ENCODE results near the gene CBX8. TPM values are rescaled to one million over a fixed set of nuclear protein-coding genes. Genes with fewer than 3 reads are reported as not detected.

The CBX8 gene
- total RNA-seq, 2 experiments from 2014 or later = 8.6 to 9.4 TPM

- peak overlapping the region; percentile 61 for H3K27ac Mint-ChIP-seq
- peak; percentile 46 for DNase-seq
Observed at GRCh38 chr17:79840269-79840988, 43.6 kb upstream of the CBX8 start.

GRCh38 chr17:79839356-79840268 lies 42.7 kb upstream of the CBX8 start, which contains the start of gene CBX4:
TSS of gene CBX4 (minus strand) at chr17:79839440. CDS start at chr17:79839251, 189 bp downstream.
- peak; percentile 73 for ATAC-seq
- peaks cover 29% of the 10 kb centered on the region for H3K36me3 Mint-ChIP-seq (ENCODE audit: low read depth)
- POLR2A ChIA-PET = interaction anchor here (0.5 to 2.9 kb wide), 17 partner anchors 9 to 1839 kb away, joined by 3 to 19 read pairs (median 4); partner anchors contain the start of gene CBX8
- peak; percentile 94 for DNase-seq
- peaks cover 30% of the 10 kb centered on the region for H3K27me3 Mint-ChIP-seq (ENCODE audit: low read depth)
- peaks cover 49% of the 10 kb centered on the region for H3K4me1 Mint-ChIP-seq (ENCODE audit: low read depth)
- peak within 1 kb of the TSS; percentile 97 for H3K4me3 Mint-ChIP-seq
- H3K9me3 Mint-ChIP-seq (ENCODE audit: insufficient read depth) = no peaks in the 10 kb centered on the region
- peak within 1 kb of the TSS; percentile 99 for H3K27ac Mint-ChIP-seq
- CTCF ChIA-PET = interaction anchor here (0.6 to 7.0 kb wide), 19 partner anchors 9 to 154 kb away, joined by 3 to 94 read pairs (median 7); partner anchors contain the start of genes CBX2 and CBX8

More at GRCh38 chr17:79840269-79840988, 43.6 kb upstream of the CBX8 start:
- no peak for ATAC-seq
- peaks cover 35% of the 10 kb centered on the region for H3K27me3 Mint-ChIP-seq (ENCODE audit: low read depth)
- ChIA-PET POLR2A (interaction anchor here (0.8 to 2.9 kb wide), 5 partner anchors 10 to 152 kb away, joined by 3 to 19 read pairs (median 5); partner anchors contain the start of gene CBX8), CTCF (interaction anchor here (0.8 to 7.0 kb wide), 17 partner anchors 10 to 153 kb away, joined by 3 to 94 read pairs (median 8); partner anchors contain the start of gene CBX8)
- no peaks in the 10 kb centered on the region for H3K9me3 Mint-ChIP-seq (ENCODE audit: insufficient read depth)
- peak overlapping the region; percentile 36 for H3K4me3 Mint-ChIP-seq
- H3K36me3 Mint-ChIP-seq (ENCODE audit: low read depth) = peaks cover 22% of the 10 kb centered on the region
- peaks cover 47% of the 10 kb centered on the region for H3K4me1 Mint-ChIP-seq (ENCODE audit: low read depth)

- peak overlapping the region; percentile 99 for H3K27ac Mint-ChIP-seq
- peaks cover 51% of the 10 kb centered on the region for H3K4me1 Mint-ChIP-seq (ENCODE audit: low read depth)
- H3K36me3 Mint-ChIP-seq (ENCODE audit: low read depth) = peaks cover 32% of the 10 kb centered on the region
- peaks cover 30% of the 10 kb centered on the region for H3K27me3 Mint-ChIP-seq (ENCODE audit: low read depth)
- ChIA-PET POLR2A (interaction anchor here (0.5 to 2.9 kb wide), 14 partner anchors 13 to 1840 kb away, joined by 3 to 19 read pairs (median 4); partner anchors contain the start of gene CBX8), CTCF (interaction anchor here (0.6 to 7.0 kb wide), 16 partner anchors 9 to 155 kb away, joined by 3 to 94 read pairs (median 7); partner anchors contain the start of genes CBX2 and CBX8)
- peak; percentile 18 for ATAC-seq
- no peaks in the 10 kb centered on the region for H3K9me3 Mint-ChIP-seq (ENCODE audit: insufficient read depth)
- peak; percentile 70 for DNase-seq
- peak overlapping the region; percentile 97 for H3K4me3 Mint-ChIP-seq
Observed at GRCh38 chr17:79838522-79839274, 41.8 kb upstream of the CBX8 start.

GRCh38 chr17:79837888-79838521 lies 41.1 kb upstream of the CBX8 start:
- Mint-ChIP-seq H3K4me3 (peak overlapping the region; percentile 97), H3K36me3 (ENCODE audit: low read depth) (peaks cover 37% of the 10 kb centered on the region), H3K9me3 (ENCODE audit: insufficient read depth) (no peaks in the 10 kb centered on the region), H3K4me1 (ENCODE audit: low read depth) (peaks cover 50% of the 10 kb centered on the region), H3K27ac (peak overlapping the region; percentile 99), H3K27me3 (ENCODE audit: low read depth) (peaks cover 26% of the 10 kb centered on the region)
- CTCF ChIA-PET = interaction anchor here (1.1 to 7.0 kb wide), 9 partner anchors 20 to 156 kb away, joined by 3 to 94 read pairs (median 9); no protein-coding TSS in a partner anchor
- DNase-seq = peak; percentile 62
- ATAC-seq = peak; percentile 3
- POLR2A ChIA-PET = interaction anchor here (1.0 to 2.9 kb wide), 6 partner anchors 12 to 132 kb away, joined by 4 to 19 read pairs (median 5); partner anchors contain the start of gene CBX8

GRCh38 chr17:79836972-79837887 lies 40.4 kb upstream of the CBX8 start:
- no peaks in the 10 kb centered on the region for H3K9me3 Mint-ChIP-seq (ENCODE audit: insufficient read depth)
- ATAC-seq (peak; percentile 20), DNase-seq (peak; percentile 84)
- peak overlapping the region; percentile 99 for H3K27ac Mint-ChIP-seq
- ChIA-PET POLR2A (interaction anchor here (0.6 to 2.2 kb wide), 6 partner anchors 11 to 43 kb away, joined by 3 to 12 read pairs (median 4); no protein-coding TSS in a partner anchor), CTCF (interaction anchor here (1.0 to 4.4 kb wide), 9 partner anchors 12 to 133 kb away, joined by 3 to 33 read pairs (median 5); no protein-coding TSS in a partner anchor)
- H3K4me3 Mint-ChIP-seq = peak overlapping the region; percentile 97
- peaks cover 45% of the 10 kb centered on the region for H3K4me1 Mint-ChIP-seq (ENCODE audit: low read depth)
- H3K27me3 Mint-ChIP-seq (ENCODE audit: low read depth) = peaks cover 20% of the 10 kb centered on the region
- H3K36me3 Mint-ChIP-seq (ENCODE audit: low read depth) = peaks cover 39% of the 10 kb centered on the region

- peaks cover 39% of the 10 kb centered on the region for H3K36me3 Mint-ChIP-seq (ENCODE audit: low read depth)
- DNase-seq (no peak), ATAC-seq (no peak)
- H3K9me3 Mint-ChIP-seq (ENCODE audit: insufficient read depth) = no peaks in the 10 kb centered on the region
- ChIA-PET POLR2A (interaction anchor here (0.6 to 2.2 kb wide), 7 partner anchors 10 to 55 kb away, joined by 3 to 12 read pairs (median 4); no protein-coding TSS in a partner anchor), CTCF (interaction anchor here (1.0 to 4.4 kb wide), 9 partner anchors 12 to 134 kb away, joined by 3 to 33 read pairs (median 5); no protein-coding TSS in a partner anchor)
- H3K27ac Mint-ChIP-seq = peak overlapping the region; percentile 99
- H3K27me3 Mint-ChIP-seq (ENCODE audit: low read depth) = peaks cover 17% of the 10 kb centered on the region
- H3K4me1 Mint-ChIP-seq (ENCODE audit: low read depth) = peaks cover 42% of the 10 kb centered on the region
- H3K4me3 Mint-ChIP-seq = peak overlapping the region; percentile 97
Observed at GRCh38 chr17:79836510-79836971, 39.7 kb upstream of the CBX8 start.

- POLR2A ChIA-PET = interaction anchor here (0.6 to 2.2 kb wide), 5 partner anchors 17 to 54 kb away, joined by 3 to 12 read pairs (median 3); no protein-coding TSS in a partner anchor
- ATAC-seq (no peak), DNase-seq (no peak)
- H3K9me3 Mint-ChIP-seq (ENCODE audit: insufficient read depth) = no peaks in the 10 kb centered on the region
- CTCF ChIA-PET = interaction anchor here (0.9 to 4.4 kb wide), 9 partner anchors 11 to 135 kb away, joined by 3 to 33 read pairs (median 7); no protein-coding TSS in a partner anchor
- peaks cover 39% of the 10 kb centered on the region for H3K4me1 Mint-ChIP-seq (ENCODE audit: low read depth)
- peak overlapping the region; percentile 97 for H3K4me3 Mint-ChIP-seq
- no peak overlapping the region for H3K27ac Mint-ChIP-seq
- H3K27me3 Mint-ChIP-seq (ENCODE audit: low read depth) = peaks cover 13% of the 10 kb centered on the region
- peaks cover 39% of the 10 kb centered on the region for H3K36me3 Mint-ChIP-seq (ENCODE audit: low read depth)
Observed at GRCh38 chr17:79835953-79836509, 39.2 kb upstream of the CBX8 start.

GRCh38 chr17:79835470-79835899 lies 38.6 kb upstream of the CBX8 start:
- Mint-ChIP-seq H3K4me3 (no peak overlapping the region), H3K36me3 (ENCODE audit: low read depth) (peaks cover 39% of the 10 kb centered on the region), H3K27ac (no peak overlapping the region), H3K27me3 (ENCODE audit: low read depth) (peaks cover 8% of the 10 kb centered on the region), H3K4me1 (ENCODE audit: low read depth) (peaks cover 39% of the 10 kb centered on the region), H3K9me3 (ENCODE audit: insufficient read depth) (no peaks in the 10 kb centered on the region)
- no peak for DNase-seq
- ATAC-seq = no peak
- CTCF ChIA-PET = interaction anchor here (0.7 to 4.4 kb wide), 10 partner anchors 11 to 90 kb away, joined by 3 to 33 read pairs (median 4); no protein-coding TSS in a partner anchor
- POLR2A ChIA-PET = interaction anchor here (1.1 to 2.2 kb wide), 2 partner anchors 17 to 54 kb away, joined by 3 to 12 read pairs; no protein-coding TSS in a partner anchor
